Measurements from ENCODE around the gene RNF148. TPM values are rescaled to one million over a fixed set of nuclear protein-coding genes. Genes with fewer than 3 reads are reported as not detected.

The RNF148 gene
- total RNA-seq, 3 donors from 2014 or later = 1.3 to 11.8 (median 10.7) TPM

- H3K9me3 ChIP-seq = no peaks in the 10 kb centered on the region
- H3K27me3 ChIP-seq = no peaks in the 10 kb centered on the region
- H3K36me3 ChIP-seq = no peaks in the 10 kb centered on the region
- TF ChIP-seq, protein P1, sequence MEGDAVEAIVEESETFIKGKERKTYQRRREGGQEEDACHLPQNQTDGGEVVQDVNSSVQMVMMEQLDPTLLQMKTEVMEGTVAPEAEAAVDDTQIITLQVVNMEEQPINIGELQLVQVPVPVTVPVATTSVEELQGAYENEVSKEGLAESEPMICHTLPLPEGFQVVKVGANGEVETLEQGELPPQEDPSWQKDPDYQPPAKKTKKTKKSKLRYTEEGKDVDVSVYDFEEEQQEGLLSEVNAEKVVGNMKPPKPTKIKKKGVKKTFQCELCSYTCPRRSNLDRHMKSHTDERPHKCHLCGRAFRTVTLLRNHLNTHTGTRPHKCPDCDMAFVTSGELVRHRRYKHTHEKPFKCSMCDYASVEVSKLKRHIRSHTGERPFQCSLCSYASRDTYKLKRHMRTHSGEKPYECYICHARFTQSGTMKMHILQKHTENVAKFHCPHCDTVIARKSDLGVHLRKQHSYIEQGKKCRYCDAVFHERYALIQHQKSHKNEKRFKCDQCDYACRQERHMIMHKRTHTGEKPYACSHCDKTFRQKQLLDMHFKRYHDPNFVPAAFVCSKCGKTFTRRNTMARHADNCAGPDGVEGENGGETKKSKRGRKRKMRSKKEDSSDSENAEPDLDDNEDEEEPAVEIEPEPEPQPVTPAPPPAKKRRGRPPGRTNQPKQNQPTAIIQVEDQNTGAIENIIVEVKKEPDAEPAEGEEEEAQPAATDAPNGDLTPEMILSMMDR (IDR thresholded peaks at IDR 0.05) = no peak
- no peak for TF ChIP-seq POLR2AphosphoS5 (IDR thresholded peaks at IDR 0.05)
- TF ChIP-seq POLR2A (IDR thresholded peaks at IDR 0.05) = no peak
- intact Hi-C loops (cut with DNase I; ENCODE audit: low total_unique reads) = no loop called here
- no peak overlapping the region for H3K27ac ChIP-seq
- peaks cover 0 to 5% of the 10 kb centered on the region in 2 donors for H3K4me1 ChIP-seq
- no peak for DNase-seq (ENCODE audit: low spot score in 2 of 2)
- H3K4me3 ChIP-seq = no peak overlapping the region
Measured at GRCh38 chr7:122672536-122672935, 30.2 kb downstream of the RNF148 start.

- intact Hi-C loops (cut with DNase I; ENCODE audit: low total_unique reads) = no loop called here
- Histone ChIP-seq H3K36me3 (no peaks in the 10 kb centered on the region), H3K27me3 (no peaks in the 10 kb centered on the region), H3K9me3 (no peaks in the 10 kb centered on the region), H3K4me1 (no peaks in the 10 kb centered on the region), H3K27ac (no peak overlapping the region), H3K4me3 (no peak overlapping the region)
- TF ChIP-seq, protein P1 (IDR thresholded peaks at IDR 0.05) = no peak
- TF ChIP-seq POLR2AphosphoS5 (IDR thresholded peaks at IDR 0.05) (no peak), POLR2A (IDR thresholded peaks at IDR 0.05) (no peak)
- DNase-seq (ENCODE audit: low spot score in 2 of 2) = no peak
Measured at GRCh38 chr7:122663733-122664132, 39.0 kb downstream of the RNF148 start.

DNA sequence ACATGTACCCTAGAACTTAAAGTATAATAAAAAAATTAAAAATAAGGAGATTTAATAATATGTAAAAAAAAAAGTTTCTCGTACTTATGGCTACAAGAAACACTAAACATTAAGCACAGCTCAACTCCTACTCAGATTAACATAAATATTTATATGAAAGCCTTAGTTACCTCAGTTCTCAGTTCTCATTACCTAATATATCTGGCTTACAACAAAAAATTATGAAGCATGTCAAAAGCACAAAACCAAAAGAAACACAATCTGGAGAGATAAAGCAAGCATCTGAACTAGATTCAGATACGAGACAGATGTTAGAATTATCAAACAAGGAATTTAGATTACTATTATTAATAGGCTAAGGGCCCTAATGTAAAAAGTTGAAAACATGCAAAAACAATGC is 43.9 kb downstream of the RNF148 start:
- Histone ChIP-seq H3K36me3 (no peaks in the 10 kb centered on the region), H3K27me3 (no peaks in the 10 kb centered on the region), H3K4me1 (no peaks in the 10 kb centered on the region), H3K27ac (no peak overlapping the region), H3K9me3 (no peaks in the 10 kb centered on the region), H3K4me3 (no peak overlapping the region)
- TF ChIP-seq POLR2AphosphoS5 (IDR thresholded peaks at IDR 0.05) (no peak), POLR2A (IDR thresholded peaks at IDR 0.05) (no peak)
- TF ChIP-seq, protein P1 (IDR thresholded peaks at IDR 0.05) = no peak
- no peak for DNase-seq (ENCODE audit: low spot score in 2 of 2)
- intact Hi-C loops (cut with DNase I; ENCODE audit: low total_unique reads) = no loop called here

GRCh38 chr7:122653685-122654084 is 49.0 kb downstream of the RNF148 start:
- Histone ChIP-seq H3K4me3 (no peak overlapping the region), H3K36me3 (no peaks in the 10 kb centered on the region), H3K27ac (no peak overlapping the region), H3K4me1 (no peaks in the 10 kb centered on the region), H3K9me3 (no peaks in the 10 kb centered on the region), H3K27me3 (no peaks in the 10 kb centered on the region)
- no peak for DNase-seq (ENCODE audit: low spot score in 2 of 2)
- intact Hi-C loops (cut with DNase I; ENCODE audit: low total_unique reads) = no loop called here
- TF ChIP-seq, protein P1 (IDR thresholded peaks at IDR 0.05) = no peak
- TF ChIP-seq POLR2AphosphoS5 (IDR thresholded peaks at IDR 0.05) (no peak), POLR2A (IDR thresholded peaks at IDR 0.05) (no peak)

DNA sequence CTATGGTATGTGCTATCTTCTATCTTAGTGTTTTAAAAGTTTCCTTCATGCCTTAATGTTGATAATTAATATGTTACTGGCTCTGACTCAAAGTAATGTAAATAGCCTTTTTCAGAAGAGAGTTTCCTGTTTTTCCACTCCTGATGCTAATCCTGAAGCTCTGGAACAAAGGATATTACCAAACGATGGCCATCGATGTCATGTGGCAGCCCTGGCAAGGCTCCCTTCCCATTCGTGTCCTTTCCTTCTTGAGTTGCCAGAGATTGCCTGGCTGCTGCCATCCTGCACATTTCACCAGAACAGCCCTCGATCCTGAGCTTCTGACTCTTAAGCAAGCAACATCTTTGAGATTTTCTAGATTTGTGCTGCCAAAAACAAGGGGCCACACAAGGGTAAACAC is 49.8 kb downstream of the RNF148 start:
- Histone ChIP-seq H3K4me3 (no peak overlapping the region), H3K4me1 (no peaks in the 10 kb centered on the region), H3K9me3 (no peaks in the 10 kb centered on the region), H3K36me3 (no peaks in the 10 kb centered on the region), H3K27ac (no peak overlapping the region), H3K27me3 (no peaks in the 10 kb centered on the region)
- intact Hi-C loops (cut with DNase I; ENCODE audit: low total_unique reads) = no loop called here
- TF ChIP-seq POLR2AphosphoS5 (IDR thresholded peaks at IDR 0.05) (no peak), POLR2A (IDR thresholded peaks at IDR 0.05) (no peak)
- TF ChIP-seq, protein P1 (IDR thresholded peaks at IDR 0.05) = no peak
- peak in 1 of 2 donors; percentile 46 for DNase-seq (ENCODE audit: low spot score in 2 of 2)

Other genes with a start within 250 kb of the RNF148 start
- gene RNF133, start 3.8 kb downstream of the RNF148 start, total RNA-seq = 1 to 10 TPM in 2 of 3 donors, under 1 TPM in 1; 0.80 to 8.2 (median 5.6) TPM
- gene CADPS2, start 183.5 kb upstream of the RNF148 start, total RNA-seq = 10 to 100 TPM; 12.3 to 67.5 (median 66.5) TPM